HS-27A (cell line): ENCODE results near the gene PCDH7.

ENCODE experiments used
- DNase-seq: peaks from one replicate; pipeline ENCODE4 v3.0.0-alpha.2; 2012; ENCODE audit warnings: low read depth, missing footprints

Gene PCDH7, protein sequence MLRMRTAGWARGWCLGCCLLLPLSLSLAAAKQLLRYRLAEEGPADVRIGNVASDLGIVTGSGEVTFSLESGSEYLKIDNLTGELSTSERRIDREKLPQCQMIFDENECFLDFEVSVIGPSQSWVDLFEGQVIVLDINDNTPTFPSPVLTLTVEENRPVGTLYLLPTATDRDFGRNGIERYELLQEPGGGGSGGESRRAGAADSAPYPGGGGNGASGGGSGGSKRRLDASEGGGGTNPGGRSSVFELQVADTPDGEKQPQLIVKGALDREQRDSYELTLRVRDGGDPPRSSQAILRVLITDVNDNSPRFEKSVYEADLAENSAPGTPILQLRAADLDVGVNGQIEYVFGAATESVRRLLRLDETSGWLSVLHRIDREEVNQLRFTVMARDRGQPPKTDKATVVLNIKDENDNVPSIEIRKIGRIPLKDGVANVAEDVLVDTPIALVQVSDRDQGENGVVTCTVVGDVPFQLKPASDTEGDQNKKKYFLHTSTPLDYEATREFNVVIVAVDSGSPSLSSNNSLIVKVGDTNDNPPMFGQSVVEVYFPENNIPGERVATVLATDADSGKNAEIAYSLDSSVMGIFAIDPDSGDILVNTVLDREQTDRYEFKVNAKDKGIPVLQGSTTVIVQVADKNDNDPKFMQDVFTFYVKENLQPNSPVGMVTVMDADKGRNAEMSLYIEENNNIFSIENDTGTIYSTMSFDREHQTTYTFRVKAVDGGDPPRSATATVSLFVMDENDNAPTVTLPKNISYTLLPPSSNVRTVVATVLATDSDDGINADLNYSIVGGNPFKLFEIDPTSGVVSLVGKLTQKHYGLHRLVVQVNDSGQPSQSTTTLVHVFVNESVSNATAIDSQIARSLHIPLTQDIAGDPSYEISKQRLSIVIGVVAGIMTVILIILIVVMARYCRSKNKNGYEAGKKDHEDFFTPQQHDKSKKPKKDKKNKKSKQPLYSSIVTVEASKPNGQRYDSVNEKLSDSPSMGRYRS (N-terminal part only)

GRCh38 chr4:30720021-30720660 lies at the start of gene PCDH7:
Gene PCDH7, plus strand, starts transcription at chr4:30720369. Its CDS starts 1,054 bp downstream, at chr4:30721423.
- no peak for DNase-seq

GRCh38 chr4:30671926-30672448 lies 48.2 kb upstream of the PCDH7 start:
- no peak for DNase-seq

GRCh38 chr4:30696191-30696590 lies 24.0 kb upstream of the PCDH7 start:
- DNase-seq, result no peak

GRCh38 chr4:30714408-30715031 lies 5.6 kb upstream of the PCDH7 start:
- DNase-seq, result no peak

DNA sequence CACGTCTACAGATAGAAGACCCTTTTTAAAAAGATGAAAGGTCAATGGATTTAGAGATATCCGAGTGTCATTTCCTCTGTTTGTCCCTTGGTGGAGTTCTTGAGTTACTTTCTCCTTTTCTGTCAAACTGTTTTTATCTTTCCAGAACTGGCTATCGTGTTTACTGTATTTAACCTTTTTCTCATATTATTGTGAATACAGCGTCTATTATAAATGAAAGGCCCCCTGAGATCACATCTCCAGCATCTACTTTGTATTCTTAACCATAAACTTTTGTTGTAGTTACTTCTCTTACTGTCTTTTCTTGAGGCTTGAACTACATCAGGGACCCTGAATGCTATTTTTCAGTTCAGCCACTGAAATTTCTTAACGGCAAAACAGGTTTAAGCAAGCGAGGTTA lies 4.0 kb upstream of the PCDH7 start:
- no peak for DNase-seq

GRCh38 chr4:30716681-30717207 lies 3.4 kb upstream of the PCDH7 start:
- no peak for DNase-seq

DNA sequence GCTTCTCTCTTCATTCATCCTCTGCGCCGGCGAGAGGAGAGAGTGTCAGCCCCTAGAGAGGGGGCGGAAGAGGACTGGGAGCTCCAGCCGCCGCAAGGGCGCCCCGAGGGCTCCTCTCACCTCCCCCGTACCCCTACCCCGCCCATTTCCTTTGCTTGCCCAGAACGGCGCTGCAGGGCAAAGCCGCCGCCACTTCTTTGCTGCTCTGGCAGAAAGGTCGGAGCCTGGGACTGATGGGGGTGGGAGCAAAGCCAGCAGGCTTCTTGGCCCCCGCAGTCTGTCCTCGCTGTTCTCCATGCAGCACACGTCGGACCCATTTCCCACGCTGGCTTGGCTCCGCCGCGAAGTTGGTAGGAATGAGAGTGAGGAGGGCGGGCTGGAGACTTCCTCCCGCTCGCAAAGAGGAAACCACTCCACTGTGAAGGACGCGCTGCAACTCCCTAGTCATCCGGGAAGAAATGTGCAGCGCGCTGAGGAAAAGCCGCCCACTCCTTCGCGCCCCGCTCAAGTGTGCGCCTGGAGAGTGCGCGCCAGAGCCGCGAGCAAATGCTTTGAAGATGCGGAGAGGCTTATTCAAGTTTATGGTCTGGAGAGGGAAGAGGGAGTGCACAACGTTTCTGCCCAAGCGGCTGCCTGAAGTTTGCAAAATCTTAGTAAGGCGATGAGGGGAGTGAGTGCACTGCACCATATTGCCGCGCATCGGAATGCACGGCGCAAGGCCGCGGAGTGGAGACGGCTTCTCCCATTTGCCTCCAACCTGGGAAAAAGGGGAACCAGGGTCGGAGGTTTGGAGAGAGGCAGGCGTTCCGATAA lies 2.8 kb upstream of the PCDH7 start:
- no peak for DNase-seq

- no peak for DNase-seq
Observed at GRCh38 chr4:30718021-30718542, 2.1 kb upstream of the PCDH7 start.

GRCh38 chr4:30718641-30719453 lies 1.3 kb upstream of the PCDH7 start:
- DNase-seq, result no peak

- no peak for DNase-seq
Observed at GRCh38 chr4:30719454-30720020, 632 bp upstream of the PCDH7 start.

DNA sequence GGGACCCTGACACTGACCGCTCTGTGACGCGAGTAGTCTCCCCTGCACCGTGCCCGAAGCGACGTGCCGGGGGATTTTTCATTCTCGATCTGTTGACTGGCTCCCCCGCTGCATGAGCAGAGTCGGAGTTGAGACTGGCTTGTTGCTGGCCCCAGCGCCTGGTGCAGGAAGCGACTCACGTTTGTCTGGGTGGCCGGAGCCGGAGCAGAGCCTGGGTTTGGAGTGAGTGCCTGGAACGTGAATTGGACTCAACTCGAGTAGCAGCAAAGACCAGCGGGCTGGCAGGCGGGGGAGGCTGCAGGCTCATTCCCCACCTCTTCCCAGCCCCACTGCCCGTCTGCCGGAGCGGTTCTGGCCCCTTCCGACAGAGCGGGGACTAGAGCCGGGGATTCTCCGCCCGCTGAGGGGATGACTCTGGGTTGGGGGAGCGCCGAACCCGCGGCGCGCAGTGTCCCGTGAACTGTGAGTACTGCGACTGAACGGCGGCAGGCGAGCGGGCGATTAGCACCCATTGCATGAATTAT lies 554 bp downstream of the PCDH7 start:
- no peak for DNase-seq

- DNase-seq, result no peak
Observed at GRCh38 chr4:30721185-30722091, 1.3 kb downstream of the PCDH7 start.

GRCh38 chr4:30722092-30722358 lies 1.9 kb downstream of the PCDH7 start:
- no peak for DNase-seq

GRCh38 chr4:30722359-30723200 lies 2.4 kb downstream of the PCDH7 start:
- DNase-seq, result no peak

DNA sequence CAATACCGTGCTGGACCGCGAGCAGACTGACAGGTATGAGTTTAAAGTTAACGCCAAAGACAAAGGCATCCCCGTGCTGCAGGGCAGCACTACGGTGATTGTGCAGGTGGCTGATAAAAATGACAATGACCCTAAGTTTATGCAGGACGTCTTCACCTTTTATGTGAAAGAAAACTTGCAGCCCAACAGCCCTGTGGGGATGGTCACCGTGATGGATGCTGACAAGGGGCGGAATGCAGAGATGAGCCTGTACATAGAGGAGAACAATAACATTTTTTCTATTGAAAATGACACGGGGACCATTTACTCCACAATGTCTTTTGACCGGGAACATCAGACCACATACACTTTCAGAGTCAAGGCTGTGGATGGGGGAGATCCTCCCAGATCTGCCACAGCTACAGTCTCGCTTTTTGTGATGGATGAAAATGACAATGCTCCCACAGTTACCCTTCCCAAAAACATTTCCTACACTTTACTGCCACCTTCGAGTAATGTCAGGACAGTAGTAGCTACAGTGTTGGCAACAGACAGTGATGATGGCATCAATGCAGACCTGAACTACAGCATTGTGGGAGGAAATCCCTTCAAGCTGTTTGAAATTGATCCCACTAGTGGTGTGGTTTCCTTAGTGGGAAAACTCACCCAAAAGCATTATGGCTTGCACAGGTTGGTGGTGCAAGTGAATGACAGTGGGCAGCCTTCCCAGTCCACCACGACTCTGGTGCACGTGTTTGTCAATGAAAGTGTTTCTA lies 3.2 kb downstream of the PCDH7 start:
- no peak for DNase-seq

GRCh38 chr4:30724247-30724646 lies 4.1 kb downstream of the PCDH7 start:
- DNase-seq, result no peak
